CD14-positive monocyte (primary cell): ENCODE results near the gene CORO2A. TPM values are rescaled to one million over a fixed set of nuclear protein-coding genes. Genes with fewer than 3 reads are reported as not detected.

Source experiments
- DNase-seq, 3 donors: peaks; one replicate each; pipeline ENCODE4 v3.0.0-alpha.2; 2011 to 2022
- H2AFZ ChIP-seq: 2 replicates; pipeline ENCODE4 v1.6.0; 2012; ENCODE audit warnings: mild to moderate bottlenecking, low read depth, low read length, inconsistent platforms; ENCODE audit not compliant: insufficient read depth, poor library complexity, severe bottlenecking
- H3K27ac ChIP-seq, 2 donors: 1 replicate in 1 of 2; 2 replicates in 1 of 2; pipeline ENCODE4 v1.5.1; 2012 to 2013; ENCODE audit warnings: low read length in 2 of 2, control low read depth in 1 of 2, inconsistent platforms in 1 of 2, low read depth in 1 of 2, mild to moderate bottlenecking in 1 of 2
- H3K27me3 ChIP-seq, 2 donors: one replicate each; pipeline versions ENCODE4 v1.6.0 to v1.6.1; 2011 to 2013; ENCODE audit warnings: low read length in 2 of 2; ENCODE audit not compliant: control insufficient read depth in 2 of 2, insufficient read depth in 2 of 2
- H3K36me3 ChIP-seq, 2 donors: replicated peaks in 1 of 2; 1 replicate in 1 of 2; 2 replicates in 1 of 2; pipeline versions ENCODE4 v1.5.1 to v1.6.1; 2012 to 2013; ENCODE audit warnings: low read length in 2 of 2, control low read depth in 1 of 2, inconsistent platforms in 1 of 2, mild to moderate bottlenecking in 1 of 2; ENCODE audit not compliant: insufficient read depth in 2 of 2, control insufficient read depth in 1 of 2
- H3K4me1 ChIP-seq, 2 donors: 1 replicate in 1 of 2; 2 replicates in 1 of 2; pipeline versions ENCODE4 v1.5.1 to v1.6.1; 2012 to 2013; ENCODE audit warnings: low read length in 2 of 2, control low read depth in 1 of 2, inconsistent platforms in 1 of 2, mild to moderate bottlenecking in 1 of 2, moderate library complexity in 1 of 2; ENCODE audit not compliant: insufficient read depth in 2 of 2, control insufficient read depth in 1 of 2
- H3K4me2 ChIP-seq: replicated peaks from 2 replicates; pipeline ENCODE3; 2012; ENCODE audit warnings: low read length, moderate library complexity, mild to moderate bottlenecking; ENCODE audit not compliant: poor library complexity, severe bottlenecking; ENCODE audit errors: extremely low read depth
- H3K4me3 ChIP-seq, 3 experiments: fragments of 200-600 bp in 1 of 3; sonication (generic) in 1 of 3; replicated peaks in 1 of 3; 1 replicate in 2 of 3; 2 replicates in 1 of 3; pipeline ENCODE4 v1.5.1; 2011 to 2013; ENCODE audit warnings: low read length in 3 of 3, mild to moderate bottlenecking in 3 of 3, control low read depth in 2 of 3, low read depth in 2 of 3, inconsistent platforms in 1 of 3, moderate library complexity in 1 of 3
- H3K79me2 ChIP-seq: 2 replicates; pipeline ENCODE4 v1.6.0; 2012; ENCODE audit warnings: mild to moderate bottlenecking, control low read depth, inconsistent platforms, low read length, moderate library complexity; ENCODE audit not compliant: insufficient read depth
- H3K9ac ChIP-seq: 2 replicates; pipeline ENCODE4 v1.6.0; 2017; ENCODE audit warnings: low read length, mild to moderate bottlenecking; ENCODE audit not compliant: insufficient read depth, poor library complexity, severe bottlenecking
- H3K9me3 ChIP-seq, 2 donors: replicated peaks in 1 of 2; 1 replicate in 1 of 2; 2 replicates in 1 of 2; pipeline versions ENCODE4 v1.5.1 to v1.6.1; 2012 to 2013; ENCODE audit warnings: low read length in 2 of 2, control low read depth in 1 of 2; ENCODE audit not compliant: control insufficient read depth in 1 of 2, insufficient read depth in 1 of 2
- H4K20me1 ChIP-seq: 2 replicates; pipeline ENCODE4 v1.6.0; 2012; ENCODE audit warnings: mild to moderate bottlenecking, low read length, control low read depth, moderate library complexity; ENCODE audit not compliant: insufficient read depth
- H3K27ac Mint-ChIP-seq, 7 donors: one replicate each; pipeline ENCODE4 v1.8.0; 2020; ENCODE audit warnings: mild to moderate bottlenecking in 7 of 7, mixed read lengths in 7 of 7, moderate library complexity in 6 of 7, inconsistent platforms in 2 of 7
- H3K27me3 Mint-ChIP-seq, 3 donors: one replicate each; pipeline ENCODE4 v1.8.0; 2021 to 2022; ENCODE audit warnings: low read depth in 3 of 3, mild to moderate bottlenecking in 3 of 3, mixed read lengths in 3 of 3, moderate library complexity in 3 of 3, inconsistent platforms in 1 of 3
- H3K36me3 Mint-ChIP-seq, 2 donors: one replicate each; pipeline ENCODE4 v1.8.0; 2020; ENCODE audit warnings: mixed read lengths in 2 of 2, inconsistent platforms in 1 of 2, mild to moderate bottlenecking in 1 of 2
- H3K4me1 Mint-ChIP-seq: one replicate; pipeline ENCODE4 v1.8.0; 2020; ENCODE audit warnings: mild to moderate bottlenecking, mixed read lengths
- H3K4me3 Mint-ChIP-seq, 2 donors: one replicate each; pipeline ENCODE4 v1.8.0; 2020; ENCODE audit warnings: mild to moderate bottlenecking in 2 of 2, mixed read lengths in 2 of 2, moderate library complexity in 1 of 2
- H3K9me3 Mint-ChIP-seq, 7 donors: one replicate each; pipeline ENCODE4 v1.8.0; 2020 to 2022; ENCODE audit warnings: mixed read lengths in 7 of 7, mild to moderate bottlenecking in 6 of 7, moderate library complexity in 6 of 7, inconsistent platforms in 2 of 7
- CTCF ChIP-seq: fragments of 200-600 bp; IDR thresholded peaks from one replicate; pipeline ENCODE4 v1.8.0; 2022; ENCODE audit warnings: antibody characterized with exemption, mild to moderate bottlenecking
- WGBS: methylation state at CpG from one replicate; pipeline ENCODE4 v1.1.5; 2013; ENCODE audit warnings: missing lambda C conversion rate; ENCODE audit not compliant: insufficient coverage; 5-methylcytosine and 5-hydroxymethylcytosine counted together
- intact Hi-C, 2 donors: fragments of 100-400 bp; cut with micrococcal nuclease; formaldehyde crosslinking; loops; one replicate each; pipeline versions ENCODE4 v1.15.0 to v1.15.1; 2023
- polyA plus RNA-seq, 3 donors: library from polyadenylated mRNA; depleted of rRNA in 1 of 3; unstranded in 2 of 3; stranded (reverse) in 1 of 3; fragments of 300-500 nt in 2 of 3; fragments of >200 nt in 1 of 3; fragmentation: Illumina TruSeq in 2 of 3; gene quantifications; 1 replicate in 2 of 3; 2 replicates in 1 of 3; pipeline ENCODE4 v1.2.3, GENCODE V29; 2012 to 2021

The CORO2A gene
- polyA plus RNA-seq, 3 donors, result 1.2 to 3.5 (median 2.1) TPM

- Histone ChIP-seq H4K20me1 (peaks cover 73% of the 10 kb centered on the region), H3K4me3 (no peak overlapping the region), H3K9me3 (no peaks in the 10 kb centered on the region), H2AFZ (no peak overlapping the region), H3K27me3 (no peaks in the 10 kb centered on the region), H3K4me2 (no peak overlapping the region), H3K4me1 (no peaks in the 10 kb centered on the region), H3K79me2 (no peaks in the 10 kb centered on the region), H3K36me3 (peaks cover 88 to 94% of the 10 kb centered on the region in 2 donors), H3K27ac (peak overlapping the region in 1 of 2 donors; percentile 15), H3K9ac (no peak overlapping the region)
- no peak for TF ChIP-seq CTCF
- Mint-ChIP-seq H3K4me3 (no peak overlapping the region), H3K27me3 (peaks cover 0 to 2% (median 0%) of the 10 kb centered on the region in 3 donors), H3K27ac (peak overlapping the region in 5 of 7 donors; percentile 64 to 78 (median 68)), H3K9me3 (no peaks in the 10 kb centered on the region), H3K4me1 (peaks cover 6% of the 10 kb centered on the region), H3K36me3 (peaks cover 75 to 91% of the 10 kb centered on the region in 2 donors)
- intact Hi-C loops, result loop anchor here (5.0 to 10.0 kb wide), 2 partner anchors 130 to 133 kb away; no protein-coding TSS in a partner anchor
- no peak for DNase-seq
- 97% methylated on average over 4 of the region's 4 CpGs for WGBS
These were observed 15.2 kb upstream of the CORO2A start for GRCh38 chr9:98207606-98208005.

- no peaks in the 10 kb centered on the region for H3K27me3 ChIP-seq
- H3K9me3 ChIP-seq, result no peaks in the 10 kb centered on the region
- TF ChIP-seq CTCF, result no peak
- H3K36me3 ChIP-seq, result peaks cover 90 to 94% of the 10 kb centered on the region in 2 donors
- no peaks in the 10 kb centered on the region for H3K4me1 ChIP-seq
- peaks cover 6% of the 10 kb centered on the region for H3K4me1 Mint-ChIP-seq
- H3K79me2 ChIP-seq, result no peaks in the 10 kb centered on the region
- H3K9me3 Mint-ChIP-seq, result no peaks in the 10 kb centered on the region
- H3K4me3 Mint-ChIP-seq, result no peak overlapping the region
- no peak for DNase-seq
- no peak overlapping the region for H3K4me2 ChIP-seq
- H3K36me3 Mint-ChIP-seq, result peaks cover 74 to 89% of the 10 kb centered on the region in 2 donors
- H4K20me1 ChIP-seq, result peaks cover 74% of the 10 kb centered on the region
- no peak overlapping the region for H3K9ac ChIP-seq
- whole genome bisulfite sequencing, result no CpG with 5 or more reads among the region's 2 CpGs
- H2AFZ ChIP-seq, result no peak overlapping the region
- peak overlapping the region in 1 of 2 donors; percentile 22 for H3K27ac ChIP-seq
- peak overlapping the region in 2 of 7 donors; percentile 33 to 51 for H3K27ac Mint-ChIP-seq
- intact Hi-C loops, result loop anchor here (1.0 to 10.0 kb wide), 3 partner anchors 57 to 132 kb away; no protein-coding TSS in a partner anchor
- H3K4me3 ChIP-seq, result no peak overlapping the region
- peaks cover 0 to 2% (median 0%) of the 10 kb centered on the region in 3 donors for H3K27me3 Mint-ChIP-seq
These were observed 14.3 kb upstream of the CORO2A start for GRCh38 chr9:98206754-98207153.
